Measurements from ENCODE around the gene MAGI1.
"Not testable (repeated sequence)": the region's sequence is repeated elsewhere in the genome, so short reads cannot be mapped to it uniquely, and the experiment has no call there.

MAGI1 gene

DNA sequence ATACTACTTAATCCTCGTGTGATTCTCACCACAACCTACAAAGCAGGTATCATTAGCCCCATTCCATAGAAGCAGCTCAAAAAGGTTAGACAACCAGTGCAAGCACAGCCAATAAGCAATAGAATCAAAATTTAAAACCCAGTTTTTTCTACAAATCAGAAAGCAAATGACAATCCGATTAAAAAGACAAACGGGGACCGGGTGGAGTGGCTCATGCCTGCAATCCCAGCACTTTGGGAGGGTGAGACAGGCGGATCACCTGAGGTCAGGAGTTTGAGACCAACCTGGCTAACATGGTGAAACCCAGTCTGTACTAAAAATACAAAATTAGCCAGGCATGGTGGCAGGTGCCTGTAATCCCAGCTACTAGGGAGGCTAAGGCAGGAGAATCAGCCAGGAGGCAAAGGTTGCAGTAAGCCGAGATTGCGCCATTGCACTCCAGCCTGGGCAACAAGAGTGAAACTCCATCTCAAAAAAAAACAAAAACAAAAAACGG is 430.7 kb downstream of the MAGI1 start:
- not testable (repeated sequence) for DNase-seq

DNA sequence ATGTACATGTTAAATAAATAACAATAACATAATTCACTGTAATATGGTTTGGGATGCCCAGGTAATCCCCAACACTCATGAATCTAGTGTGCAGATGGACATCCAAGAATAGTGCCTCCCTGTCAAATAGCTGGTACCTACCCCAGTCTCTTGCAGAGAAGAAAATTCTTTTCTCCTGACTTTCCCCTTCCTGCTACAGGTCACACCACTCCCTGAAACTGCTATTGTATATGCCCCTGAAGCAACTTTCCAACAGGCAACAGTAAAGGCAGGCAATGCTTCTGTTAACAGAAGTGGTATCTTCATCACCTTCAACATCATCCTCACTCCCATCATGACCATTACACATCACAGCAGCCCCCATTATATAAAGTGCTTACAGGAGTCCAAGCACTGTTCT is 431.6 kb downstream of the MAGI1 start:
- DNase-seq = no peak

GRCh38 chr3:65605876-65606432 is 432.8 kb downstream of the MAGI1 start:
- no peak for DNase-seq

DNA sequence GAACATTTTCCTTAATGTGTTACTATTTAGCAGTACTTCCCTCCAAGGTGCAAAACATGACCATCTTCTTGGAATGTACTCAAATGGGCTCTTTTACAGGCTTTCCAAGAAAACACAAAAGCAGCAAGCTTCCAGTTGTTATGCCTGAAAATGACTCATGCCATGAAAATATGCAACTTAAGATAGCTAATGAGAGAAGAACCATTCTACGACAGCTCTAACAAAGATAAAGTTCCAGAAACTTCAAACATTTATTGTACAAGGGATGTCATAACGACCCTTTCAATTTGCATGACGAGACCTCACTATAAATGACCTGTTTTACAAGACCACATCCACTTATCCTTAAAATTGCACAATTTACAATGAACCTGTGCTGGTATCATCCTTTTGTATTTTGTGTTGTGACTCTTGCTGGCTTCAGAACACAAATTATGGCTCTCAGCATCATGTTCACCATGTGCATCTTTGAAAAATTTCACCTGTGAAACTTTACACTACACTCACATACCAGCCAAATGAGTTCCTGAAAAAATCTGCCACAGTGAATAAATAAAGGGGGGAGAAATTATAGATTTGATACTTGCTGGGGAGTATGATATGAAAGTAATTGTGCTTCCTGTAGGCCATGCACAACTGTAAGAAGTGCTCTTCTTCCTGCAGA is 433.7 kb downstream of the MAGI1 start:
- no peak for DNase-seq

DNA sequence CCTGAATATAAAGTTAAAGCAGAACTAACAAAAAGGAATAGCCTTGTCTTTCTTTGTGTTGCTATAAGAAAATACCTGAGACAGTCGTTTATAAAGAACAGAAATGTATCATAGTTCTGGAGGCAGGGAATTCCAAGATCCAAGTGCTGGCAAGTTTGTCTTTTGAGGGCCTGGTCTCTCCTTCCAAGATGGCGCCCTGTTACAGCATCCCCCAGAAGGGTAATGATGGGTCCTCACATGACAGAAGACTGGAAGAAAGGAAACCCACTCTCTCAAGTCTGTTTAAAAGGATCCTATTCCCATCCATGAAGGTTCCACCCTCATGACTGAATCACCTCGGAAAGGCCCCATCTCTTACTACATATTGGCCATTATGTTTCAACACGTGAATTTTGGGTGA is 435.1 kb downstream of the MAGI1 start:
- no peak for DNase-seq

DNA sequence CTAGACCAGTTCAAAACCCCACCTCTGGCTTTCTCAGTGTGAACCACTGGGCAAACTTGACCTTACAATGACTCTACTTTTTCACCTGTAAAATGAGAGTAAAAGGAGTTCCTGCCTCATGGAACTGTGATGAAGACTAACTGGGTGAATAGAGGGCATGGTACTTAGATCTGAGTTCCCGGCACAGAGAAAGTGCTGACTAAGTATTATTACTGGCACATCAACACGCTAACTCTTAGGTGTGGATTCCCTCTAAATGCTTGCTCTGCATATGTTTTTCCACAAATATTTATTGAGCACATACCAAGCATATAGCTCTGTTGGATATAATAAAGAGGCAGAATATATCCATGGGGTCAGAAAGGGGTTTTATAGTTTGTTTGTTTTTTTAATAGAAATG is 437.8 kb downstream of the MAGI1 start:
- no peak for DNase-seq

GRCh38 chr3:65597952-65598413 is 440.7 kb downstream of the MAGI1 start:
- DNase-seq = no peak

DNA sequence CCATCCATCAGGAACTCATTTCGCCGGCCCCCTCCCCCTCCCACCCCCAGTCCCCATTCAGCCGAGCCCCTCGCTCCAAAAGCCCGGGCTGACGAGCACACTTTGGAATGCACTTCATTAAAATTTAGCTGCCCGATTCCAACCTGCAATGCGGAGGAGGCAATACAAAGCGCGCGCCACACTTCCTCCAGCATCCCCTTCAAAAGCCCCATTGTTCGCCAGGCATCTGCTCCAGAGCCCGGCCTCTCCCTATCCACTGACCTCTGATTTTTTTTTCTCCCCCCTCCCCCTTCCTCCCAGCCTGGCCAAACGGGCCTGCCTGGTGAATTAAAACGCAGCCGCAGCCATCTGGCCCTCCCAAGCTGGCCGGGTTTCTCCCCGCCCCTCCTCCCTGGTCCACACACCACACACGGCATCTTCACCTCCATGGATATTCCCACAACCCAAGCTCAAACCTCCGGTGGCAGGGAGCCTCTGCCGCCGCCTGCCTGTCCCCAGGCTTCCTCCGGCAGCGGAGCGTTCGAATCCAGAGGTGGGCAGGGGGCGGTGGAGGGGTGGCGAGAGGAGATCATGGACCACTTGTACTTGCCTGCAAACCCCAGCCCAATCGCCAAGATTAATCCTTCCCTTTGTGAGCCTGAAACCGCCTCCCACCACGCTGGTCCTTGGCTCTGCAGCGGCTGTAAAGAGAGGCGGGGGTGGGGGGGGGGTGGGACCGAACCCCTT is 441.3 kb downstream of the MAGI1 start:
- no peak for DNase-seq

GRCh38 chr3:65596571-65597225 is 442.0 kb downstream of the MAGI1 start:
- no peak for DNase-seq

DNA sequence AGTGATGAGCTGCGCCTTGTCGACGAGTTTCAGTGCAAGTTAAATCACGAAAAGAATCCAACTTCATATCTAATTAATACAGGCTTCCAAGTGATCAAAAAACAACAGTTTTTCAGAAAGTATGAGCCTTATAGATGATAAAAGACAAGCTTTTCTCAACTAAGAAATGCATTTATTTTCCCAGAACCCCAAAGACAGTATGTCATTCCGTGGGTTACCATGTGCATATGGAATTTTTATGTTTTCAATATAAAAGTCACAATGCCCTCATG is 442.8 kb downstream of the MAGI1 start:
- no peak for DNase-seq

- DNase-seq = no peak
Measured at GRCh38 chr3:65595222-65596028, 443.3 kb downstream of the MAGI1 start.

GRCh38 chr3:65593780-65594752 is 444.7 kb downstream of the MAGI1 start:
- DNase-seq = no peak

GRCh38 chr3:65591313-65591712 is 447.4 kb downstream of the MAGI1 start:
- DNase-seq = no peak

GRCh38 chr3:65588884-65589283 is 449.8 kb downstream of the MAGI1 start:
- DNase-seq = no peak

DNA sequence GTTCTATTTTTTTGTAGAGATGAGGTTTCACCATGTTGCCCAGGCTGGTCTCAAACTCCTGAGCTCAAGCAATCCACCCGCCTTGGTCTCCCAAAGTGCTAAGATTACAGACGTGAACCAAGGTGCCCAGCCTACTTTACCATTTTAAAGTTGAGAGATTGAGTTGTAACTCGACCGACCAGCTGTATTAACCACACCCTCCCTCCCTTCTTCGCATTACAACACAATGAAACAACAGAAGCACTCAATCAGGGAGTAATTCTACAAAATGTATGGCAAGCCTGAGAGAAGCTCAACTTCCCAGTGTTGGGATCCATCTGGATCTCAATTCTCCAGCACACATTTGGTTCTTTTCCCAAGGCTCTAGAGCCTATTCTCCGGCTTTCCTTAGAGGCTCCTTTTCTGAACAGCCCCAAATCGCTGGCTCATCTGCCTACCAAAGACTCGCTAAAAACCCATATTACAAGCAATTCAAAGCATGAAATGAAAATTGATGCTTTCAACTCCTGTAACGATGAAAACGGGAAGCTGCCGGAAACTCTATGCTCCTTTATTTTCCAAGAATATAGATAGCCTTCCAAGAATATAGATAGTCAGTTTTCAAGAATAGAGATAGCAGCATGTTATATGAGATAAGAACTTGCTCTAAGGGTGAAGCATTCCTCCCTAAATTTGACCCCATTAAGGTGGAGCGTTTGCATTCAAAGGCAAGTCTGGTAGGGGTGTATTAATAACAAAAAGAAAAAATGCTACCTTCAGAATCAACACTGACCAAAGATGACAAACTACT is 450.9 kb downstream of the MAGI1 start:
- DNase-seq = no peak

DNA sequence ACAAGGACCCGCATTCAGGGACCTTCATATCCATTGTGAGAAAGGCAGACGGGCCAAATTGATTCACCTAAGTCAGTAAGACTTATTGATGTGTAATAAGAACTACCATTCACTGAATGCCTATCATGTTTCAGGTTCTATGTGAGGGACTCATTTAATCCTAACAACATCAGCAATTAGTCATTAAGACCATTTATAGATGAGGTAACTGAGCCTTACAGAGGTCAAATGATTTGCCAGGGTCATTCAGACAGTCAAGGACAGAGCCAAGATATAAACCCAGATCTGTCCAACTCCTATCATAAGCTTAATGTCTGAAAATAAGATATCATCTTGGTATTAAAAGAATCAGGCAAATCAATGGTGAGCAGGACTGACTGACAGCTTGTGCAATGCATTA is 453.8 kb downstream of the MAGI1 start:
- DNase-seq = no peak

DNA sequence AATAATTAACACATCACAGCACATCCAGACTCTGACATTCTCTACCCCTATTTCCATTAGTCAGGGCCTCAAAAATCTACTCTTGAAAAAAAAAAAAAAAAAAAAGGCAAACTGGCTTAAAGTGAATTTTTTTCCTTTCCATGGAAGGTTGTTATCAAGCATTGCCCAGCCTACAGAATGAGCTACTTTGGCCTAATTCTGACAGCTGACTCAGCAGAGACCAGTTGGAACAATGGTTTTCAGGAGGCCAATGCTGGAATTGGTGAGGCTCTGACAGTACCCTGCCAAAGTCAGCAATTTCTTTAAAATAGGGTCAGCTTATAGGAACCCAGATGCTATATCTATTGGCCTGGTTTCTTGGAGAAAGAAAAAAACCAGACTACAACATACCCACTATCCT is 454.7 kb downstream of the MAGI1 start:
- no peak for DNase-seq

DNA sequence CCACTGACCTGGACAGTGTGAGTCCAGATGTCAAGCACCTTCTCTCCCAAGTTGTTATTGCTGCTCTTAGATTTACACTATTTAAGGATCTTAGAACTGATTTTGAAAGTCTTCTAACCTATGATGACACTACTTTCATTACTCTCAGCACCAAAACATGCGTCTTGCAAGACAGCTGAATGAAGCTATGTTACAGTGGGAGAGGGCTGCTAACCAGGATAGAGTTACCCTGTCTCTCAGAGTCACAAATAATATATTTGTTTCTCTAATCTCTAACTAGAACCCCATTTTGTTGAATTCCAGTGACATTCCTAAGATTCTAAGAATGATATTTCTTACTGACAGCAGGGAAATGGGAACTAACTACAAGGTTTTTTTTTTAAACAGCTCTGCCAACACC is 455.5 kb downstream of the MAGI1 start:
- no peak for DNase-seq

DNA sequence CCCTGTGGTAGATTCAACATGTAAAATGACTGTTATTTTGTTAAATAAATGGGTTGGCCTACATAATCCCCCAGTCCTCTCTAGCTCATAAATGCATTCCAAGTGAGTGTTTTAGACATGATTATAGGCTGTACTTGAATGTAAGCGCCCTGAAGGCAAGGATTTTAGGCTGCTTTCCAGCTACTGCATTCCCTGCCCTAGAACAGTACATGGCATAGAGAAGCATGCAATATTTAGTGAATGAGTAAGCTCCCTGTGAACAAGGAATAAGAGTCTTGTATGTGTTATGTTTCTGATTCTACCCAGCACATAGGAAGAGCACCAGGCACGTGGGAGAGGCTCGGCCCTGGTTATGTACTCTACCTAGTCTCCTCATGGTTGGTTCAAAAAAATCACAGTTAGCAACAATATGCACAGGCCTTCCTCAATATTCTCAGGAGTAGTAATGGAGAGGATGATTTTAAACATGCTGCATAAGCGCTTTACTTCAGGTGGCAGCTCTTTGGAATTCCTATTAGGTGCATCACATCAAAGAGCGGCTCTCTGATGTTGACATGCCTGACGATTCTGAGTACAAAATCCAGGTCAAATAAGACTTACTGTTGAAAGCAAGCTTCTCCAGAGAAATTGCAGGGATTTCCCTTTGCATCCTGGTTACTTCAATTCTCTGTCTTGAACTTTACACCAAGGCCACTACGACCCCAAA is 456.6 kb downstream of the MAGI1 start:
- DNase-seq = no peak

DNA sequence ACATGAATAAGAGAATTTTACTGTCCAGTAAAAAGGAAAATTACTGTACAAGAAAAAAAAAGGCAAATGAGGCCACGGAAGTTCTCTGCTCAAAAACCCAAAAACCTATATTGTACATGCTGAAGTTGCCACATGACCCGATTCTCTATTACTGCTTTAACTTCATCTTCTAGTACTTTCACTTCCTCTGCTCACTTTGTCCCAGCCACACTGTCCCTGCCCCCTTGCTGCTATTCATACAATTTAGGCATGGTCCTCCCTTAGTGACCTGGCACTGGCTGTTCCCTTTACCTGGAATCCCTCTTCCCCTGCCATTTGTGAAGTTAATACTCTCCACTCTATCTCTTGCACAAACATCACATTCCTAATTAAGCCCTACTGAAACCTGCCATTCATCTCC is 457.4 kb downstream of the MAGI1 start:
- DNase-seq = no peak
